Lower lobe of right lung (tissue), 2 donors: ENCODE data around the gene BCL11A. TPM values are rescaled to one million over a fixed set of nuclear protein-coding genes. Genes with fewer than 3 reads are reported as not detected.

Experiments
- ATAC-seq, 2 donors: fragments of 200-7000 bp; cut with Tn5 transposase; one replicate each; pipeline ENCODE4 v1.9.1; 2020 to 2022; ENCODE audit warnings: mild to moderate bottlenecking in 2 of 2, moderate library complexity in 2 of 2
- DNase-seq: peaks from one replicate; pipeline ENCODE4 v3.0.0-alpha.2; 2020
- H3K27ac ChIP-seq: fragments of 200-600 bp; one replicate; pipeline ENCODE4 v1.8.0; 2022
- H3K27me3 ChIP-seq: fragments of 200-600 bp; one replicate; pipeline ENCODE4 v1.8.0; 2022; ENCODE audit warnings: low read depth
- H3K36me3 ChIP-seq: fragments of 200-600 bp; one replicate; pipeline ENCODE4 v1.8.0; 2022; ENCODE audit warnings: mild to moderate bottlenecking
- H3K4me1 ChIP-seq: fragments of 200-600 bp; one replicate; pipeline ENCODE4 v1.8.0; 2022
- H3K4me3 ChIP-seq: fragments of 200-600 bp; one replicate; pipeline ENCODE4 v1.8.0; 2022; ENCODE audit warnings: mild to moderate bottlenecking
- H3K9me3 ChIP-seq: fragments of 200-600 bp; one replicate; pipeline ENCODE4 v1.8.0; 2022
- CTCF ChIP-seq: fragments of 200-600 bp; IDR thresholded peaks from one replicate; pipeline ENCODE4 v1.8.0; 2022; ENCODE audit warnings: antibody characterized with exemption, mild to moderate bottlenecking
- intact Hi-C: fragments of 100-400 bp; cut with DNase I; formaldehyde crosslinking; loops from one replicate; pipeline ENCODE4 v1.11.0; 2022
- total RNA-seq: library from RNA; stranded (reverse); fragmentation: NEBNext Ultra II Directional; extraction: Animal tissue kit (Norgen Biotek cat#: 25700); gene quantifications from one replicate; pipeline ENCODE4 v1.2.1, GENCODE V29; 2021
- donor health status: DM: no; HTN: yes; CAD: no; lungs with severe emphysema.

Gene BCL11A
- total RNA-seq, 1 donor from 2014 or later, result 9.7 TPM

GRCh38 chr2:60405271-60405919 lies 148.1 kb downstream of the BCL11A start:
- Histone ChIP-seq H3K27me3 (no peaks in the 10 kb centered on the region), H3K9me3 (no peaks in the 10 kb centered on the region), H3K4me1 (no peaks in the 10 kb centered on the region), H3K27ac (no peak overlapping the region), H3K36me3 (no peaks in the 10 kb centered on the region), H3K4me3 (no peak overlapping the region)
- intact Hi-C loops, result no loop called here
- DNase-seq (no peak), ATAC-seq (no peak)
- no peak for TF ChIP-seq CTCF

Other genes with a start within 250 kb of the BCL11A start
- 16.1 TPM for gene PAPOLG, start 202.6 kb upstream of the BCL11A start, total RNA-seq